Effector CD4-positive, alpha-beta T cell (primary cell): ENCODE data around the gene WASF1.
"Not testable (repeated sequence)": the region's sequence is repeated elsewhere in the genome, so short reads cannot be mapped to it uniquely, and the experiment has no call there.

Experiments
- DNase-seq: peaks from one replicate; pipeline ENCODE4 v3.0.0-alpha.2; 2020

Gene WASF1

DNA sequence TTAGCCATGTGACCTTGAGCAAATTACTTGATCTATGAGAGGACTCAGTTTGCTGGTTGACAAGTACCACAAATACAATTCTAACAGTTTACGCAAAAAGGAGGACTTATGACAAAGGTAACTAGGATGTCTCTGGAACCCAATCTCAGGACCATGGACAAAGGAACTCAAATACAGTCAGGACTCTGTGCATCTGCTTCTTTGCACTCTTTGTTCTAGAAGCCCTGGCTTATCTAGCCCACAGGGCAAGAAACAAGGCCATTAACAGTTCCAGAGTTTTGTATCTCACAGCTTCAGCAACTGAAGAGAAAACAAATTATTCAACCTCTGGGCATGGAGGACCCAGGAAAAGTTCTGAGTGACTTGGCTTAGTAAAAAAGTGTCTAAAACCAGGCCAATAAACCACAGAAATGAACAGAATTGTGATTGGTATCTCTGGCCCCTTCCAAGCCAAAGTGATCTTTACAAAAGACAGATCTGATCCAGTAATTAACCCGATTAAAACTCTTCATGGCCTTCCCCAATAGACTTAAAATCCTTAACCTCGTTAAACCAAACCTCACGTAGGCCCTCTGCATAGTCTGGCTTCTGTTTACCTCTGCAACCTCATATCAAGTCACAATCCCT is 5.9 kb downstream of the WASF1 start:
- DNase-seq = no peak

DNA sequence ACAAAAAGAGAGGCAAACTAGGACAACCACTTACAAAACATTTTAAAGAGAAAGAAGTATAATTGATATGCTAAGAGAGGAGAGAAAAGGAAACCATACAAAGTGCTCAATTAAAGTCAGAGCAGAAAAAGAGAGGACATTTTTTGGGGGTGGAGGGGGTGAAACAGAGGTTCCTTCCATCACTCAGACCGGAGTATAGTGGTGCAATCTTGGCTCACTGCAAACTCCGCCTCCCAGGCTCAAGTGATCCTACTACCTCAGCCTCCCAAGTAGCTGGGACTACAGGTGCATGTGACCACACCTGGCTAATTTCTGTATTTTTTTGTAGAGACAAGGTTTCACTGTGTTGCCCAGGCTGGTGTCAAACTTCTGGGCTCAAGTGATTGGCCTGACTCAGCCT is 9.4 kb downstream of the WASF1 start:
- DNase-seq = no peak

DNA sequence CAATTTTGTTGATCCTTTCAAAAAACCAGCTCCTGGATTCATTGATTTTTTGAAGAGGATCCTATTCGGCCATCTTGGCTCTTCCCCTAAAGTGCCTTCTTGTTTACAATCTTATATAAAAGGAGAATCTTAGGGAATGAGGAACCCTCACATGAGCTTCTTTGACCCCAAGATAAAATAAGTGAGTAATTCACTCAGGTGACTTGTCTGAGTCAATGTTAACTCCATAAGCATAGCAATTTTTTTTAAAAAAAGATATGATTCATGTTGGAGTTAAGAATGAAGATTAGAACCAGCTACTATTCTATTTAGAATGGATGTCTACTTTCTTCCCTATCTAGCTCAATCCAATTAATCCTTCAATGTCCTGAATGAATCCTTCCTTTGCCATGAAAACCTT is 21.0 kb downstream of the WASF1 start:
- no peak for DNase-seq

GRCh38 chr6:110147870-110148269 is 31.6 kb downstream of the WASF1 start:
- no peak for DNase-seq

DNA sequence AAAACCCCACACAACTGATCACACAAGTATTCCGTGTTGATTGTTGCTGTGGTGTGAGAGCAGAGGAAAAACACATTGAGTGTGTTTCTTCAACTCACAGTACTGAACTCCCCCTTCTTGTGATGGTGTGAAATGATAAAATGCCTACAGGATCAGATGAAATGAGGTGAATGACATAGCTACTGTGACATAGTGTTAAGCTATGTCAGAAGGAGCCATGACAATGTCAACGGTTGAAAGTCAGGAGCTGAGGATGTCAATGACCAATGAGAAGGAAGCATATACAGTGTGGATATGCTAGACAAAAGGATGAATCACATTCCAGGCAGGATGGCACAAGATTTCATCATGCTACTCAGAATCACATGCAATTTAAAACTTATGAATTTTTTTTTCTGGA is 38.8 kb downstream of the WASF1 start:
- DNase-seq = no peak

DNA sequence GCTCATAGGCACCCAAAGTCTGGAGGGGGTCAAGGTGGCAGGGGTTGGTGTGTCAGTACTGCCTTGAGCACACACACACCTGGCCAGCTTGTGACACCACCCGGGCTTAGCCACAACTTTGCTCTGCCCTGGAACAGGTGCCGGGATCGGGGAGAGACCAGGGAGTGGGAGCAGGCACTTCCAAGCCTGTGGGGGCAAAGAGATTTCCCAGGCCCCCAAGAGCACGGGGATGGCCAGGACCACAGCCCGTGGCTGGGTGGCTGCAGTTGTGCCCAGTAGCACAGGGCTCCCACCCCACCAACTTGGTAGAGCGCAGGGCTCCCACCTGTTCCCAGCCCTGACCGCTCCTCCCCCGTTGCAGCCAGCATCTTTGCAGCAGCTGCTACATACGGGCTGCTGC is 40.4 kb downstream of the WASF1 start:
- no peak for DNase-seq

GRCh38 chr6:110137924-110138887 is 41.3 kb downstream of the WASF1 start:
- no peak for DNase-seq

DNA sequence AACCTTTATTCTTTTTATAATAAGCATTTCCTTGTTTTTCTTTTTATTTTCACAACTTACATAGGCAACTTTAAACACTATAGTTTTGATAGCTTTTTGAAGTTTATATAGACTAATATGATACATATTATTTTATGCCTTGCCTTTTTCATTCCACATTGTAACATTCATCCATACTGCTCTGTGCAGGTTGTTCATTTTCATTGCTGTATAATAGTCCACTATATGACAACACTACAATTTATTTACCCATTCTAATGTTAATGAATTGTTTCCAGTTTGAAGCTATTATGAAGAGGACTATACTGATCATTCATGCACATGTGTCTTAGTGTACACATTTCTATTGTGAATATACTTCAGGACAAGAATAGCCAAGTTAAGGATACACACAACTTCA is 49.1 kb downstream of the WASF1 start:
- no peak for DNase-seq

GRCh38 chr6:110128418-110128817 is 51.1 kb downstream of the WASF1 start:
- no peak for DNase-seq

- no peak for DNase-seq
Measured at GRCh38 chr6:110125361-110125760, 54.1 kb downstream of the WASF1 start.

- not testable (repeated sequence) for DNase-seq
Measured at GRCh38 chr6:110121655-110122054, 57.8 kb downstream of the WASF1 start.

- DNase-seq = no peak
Measured at GRCh38 chr6:110116258-110116657, 63.2 kb downstream of the WASF1 start.

GRCh38 chr6:110114004-110114403 is 65.5 kb downstream of the WASF1 start:
- no peak for DNase-seq

DNA sequence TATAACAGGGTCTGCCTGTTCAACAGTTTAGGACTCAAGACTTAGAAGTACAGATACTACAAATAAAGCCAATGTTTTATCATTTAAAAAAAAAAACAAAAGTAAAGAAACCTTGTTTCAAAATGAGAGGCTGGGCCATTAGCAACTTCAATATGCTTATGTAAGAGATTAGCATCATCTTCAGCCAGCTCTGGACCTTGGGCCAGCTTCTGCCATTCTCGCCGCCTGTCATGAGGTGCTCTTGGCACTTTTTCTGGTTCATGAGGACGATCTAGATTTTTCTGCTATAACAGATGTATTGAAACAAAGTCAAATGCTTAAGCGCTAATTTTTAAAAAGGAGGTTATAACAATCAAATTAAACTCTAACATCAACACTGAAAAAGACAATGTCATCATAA is 74.2 kb downstream of the WASF1 start:
- no peak for DNase-seq

GRCh38 chr6:110103260-110103659 is 76.2 kb downstream of the WASF1 start:
- no peak for DNase-seq

GRCh38 chr6:110102411-110102810 is 77.1 kb downstream of the WASF1 start:
- DNase-seq = no peak

GRCh38 chr6:110101885-110102284 is 77.6 kb downstream of the WASF1 start:
- DNase-seq = no peak

DNA sequence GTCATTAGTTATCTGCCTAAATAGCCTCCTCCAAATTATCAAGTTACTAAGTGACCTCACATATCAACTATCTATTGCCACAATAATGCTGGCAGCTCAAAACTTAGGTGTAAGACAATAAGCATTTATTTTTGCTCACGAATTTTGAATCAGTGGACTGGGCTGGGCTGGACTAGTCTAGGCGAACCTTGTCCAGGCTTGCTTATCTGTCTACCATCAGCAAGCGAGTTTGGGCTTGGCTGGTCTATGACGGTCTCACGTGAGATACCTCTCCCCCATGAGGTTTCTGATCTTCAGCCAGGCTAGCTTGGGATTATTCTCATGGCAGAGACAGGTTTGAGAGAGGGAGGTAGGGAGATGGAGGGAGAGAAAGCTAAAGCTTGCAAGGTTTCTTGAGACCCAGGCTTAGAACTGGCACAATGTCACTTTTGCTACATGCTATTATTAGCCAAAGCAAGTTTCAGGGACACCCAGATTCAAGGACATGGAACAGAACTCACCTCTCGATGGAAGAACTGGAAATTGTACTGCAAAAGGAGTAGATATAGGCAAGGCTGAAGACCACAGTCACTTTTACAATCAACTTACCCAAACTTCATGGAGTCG is 80.9 kb downstream of the WASF1 start:
- no peak for DNase-seq

DNA sequence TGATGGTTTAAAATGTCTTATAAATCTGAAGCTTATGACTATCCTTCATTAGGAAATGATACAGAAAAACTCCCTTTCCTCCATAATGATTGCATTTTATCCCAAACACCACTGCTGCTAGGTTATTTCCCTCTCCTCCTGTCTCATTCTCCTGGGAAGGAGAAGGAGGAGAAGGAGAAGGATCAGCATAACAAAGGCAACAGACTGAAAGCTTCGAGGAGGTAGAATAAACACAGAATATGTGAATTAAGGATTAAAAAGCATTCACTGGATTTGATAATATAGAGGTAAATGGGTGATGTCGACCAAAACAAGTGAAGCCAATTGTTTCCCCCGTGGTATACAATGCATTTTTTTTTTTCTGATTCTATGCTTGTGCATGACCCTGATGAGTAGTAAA is 82.0 kb downstream of the WASF1 start:
- DNase-seq = no peak

- no peak for DNase-seq
Measured at GRCh38 chr6:110095935-110096334, 83.5 kb downstream of the WASF1 start.

GRCh38 chr6:110095101-110095500 is 84.4 kb downstream of the WASF1 start:
- DNase-seq = no peak

GRCh38 chr6:110093981-110094380 is 85.5 kb downstream of the WASF1 start:
- DNase-seq = no peak

- DNase-seq = no peak
Measured at GRCh38 chr6:110090876-110091275, 88.6 kb downstream of the WASF1 start.

DNA sequence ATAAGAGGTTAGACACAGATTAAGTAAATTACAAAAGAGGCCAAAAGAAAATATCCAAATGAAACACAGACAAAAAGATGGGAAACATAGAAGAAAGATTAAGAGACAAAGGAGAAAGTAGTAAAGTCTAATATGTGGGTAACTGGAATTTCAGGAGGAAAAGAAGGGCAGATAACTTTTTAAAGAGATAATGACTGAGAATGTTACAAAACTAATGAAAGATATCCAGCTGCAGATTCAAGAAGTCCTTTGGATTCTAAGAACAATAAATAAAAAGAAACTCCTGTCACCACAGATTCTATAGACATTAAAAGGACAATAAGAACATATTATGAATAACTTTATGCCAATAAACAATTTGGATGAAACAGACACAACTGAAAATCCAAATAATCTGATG is 90.1 kb downstream of the WASF1 start:
- DNase-seq = no peak
